ENCODE measurements around the gene CCL4L2. TPM values are rescaled to one million over a fixed set of nuclear protein-coding genes. Genes with fewer than 3 reads are reported as not detected.
"Not testable (repeated sequence)": the region's sequence is repeated elsewhere in the genome, so short reads cannot be mapped to it uniquely, and the experiment has no call there.

The CCL4L2 gene
- total RNA-seq, 2 donors from 2014 or later, result not detected

DNA sequence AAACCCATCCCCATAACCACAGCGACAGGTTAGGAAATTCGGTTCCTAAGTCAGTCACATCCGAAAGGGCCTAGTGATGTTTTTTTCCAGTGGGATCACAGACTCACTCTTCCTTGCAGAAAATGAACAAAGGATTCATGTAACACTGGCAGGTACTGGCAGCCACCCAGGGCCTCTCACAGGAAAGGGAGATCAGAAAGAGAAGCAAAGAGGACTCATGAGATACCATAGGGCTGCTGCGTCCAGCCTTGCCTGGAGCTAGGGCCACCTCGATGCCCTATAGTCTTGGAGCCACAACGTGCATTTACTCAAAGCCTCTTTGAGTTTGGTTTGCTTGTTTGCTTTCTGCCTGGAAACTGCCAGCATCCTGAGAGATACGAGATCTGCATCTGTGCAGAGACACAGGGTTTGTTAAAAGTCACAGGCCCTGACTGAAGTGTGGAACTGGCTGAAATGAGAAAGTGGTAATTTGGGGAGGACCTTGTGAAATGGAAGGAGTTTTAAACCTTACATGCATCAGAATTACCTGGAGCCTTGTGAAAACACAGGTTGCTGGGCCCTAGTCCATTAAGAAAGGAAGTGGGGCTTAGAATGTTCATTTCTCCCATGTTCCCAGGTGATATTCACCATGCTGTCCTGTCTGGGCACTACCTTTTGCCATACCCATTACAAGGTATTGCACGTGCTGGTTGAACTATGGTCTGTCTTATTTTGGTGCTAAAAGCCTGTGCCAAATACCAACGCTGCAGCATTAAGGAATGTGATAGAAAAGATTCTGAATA lies 20.1 kb upstream of the CCL4L2 start:
- not testable (repeated sequence) for H3K27me3 Mint-ChIP-seq (ENCODE audit: insufficient read depth); H3K9me3 Mint-ChIP-seq; H3K4me1 ChIP-seq (ENCODE audit: control insufficient read depth, insufficient read depth, low read length); H3K27ac Mint-ChIP-seq; H3K36me3 ChIP-seq (ENCODE audit: control insufficient read depth, insufficient read depth, low read length); H3K36me3 Mint-ChIP-seq (ENCODE audit: low read depth); H3K4me3 Mint-ChIP-seq; H3K4me1 Mint-ChIP-seq; H3K4me3 ChIP-seq (ENCODE audit: low read length); H3K9ac ChIP-seq (ENCODE audit: extremely low read depth, low read length, poor library complexity, severe bottlenecking); H3K27me3 ChIP-seq (ENCODE audit: control insufficient read depth, insufficient read depth, low read length, poor library complexity, severe bottlenecking); H3K9me3 ChIP-seq (ENCODE audit: control insufficient read depth, low read length); H3K27ac ChIP-seq (ENCODE audit: low read depth, low read length)
- DNase-seq, result peak; percentile 47
- WGBS, 2 experiments (ENCODE audit: insufficient coverage in 1 of 2, insufficient read length in 1 of 2), result 87 to 92% methylated on average over 2 to 8 of the region's 9 CpGs

DNA sequence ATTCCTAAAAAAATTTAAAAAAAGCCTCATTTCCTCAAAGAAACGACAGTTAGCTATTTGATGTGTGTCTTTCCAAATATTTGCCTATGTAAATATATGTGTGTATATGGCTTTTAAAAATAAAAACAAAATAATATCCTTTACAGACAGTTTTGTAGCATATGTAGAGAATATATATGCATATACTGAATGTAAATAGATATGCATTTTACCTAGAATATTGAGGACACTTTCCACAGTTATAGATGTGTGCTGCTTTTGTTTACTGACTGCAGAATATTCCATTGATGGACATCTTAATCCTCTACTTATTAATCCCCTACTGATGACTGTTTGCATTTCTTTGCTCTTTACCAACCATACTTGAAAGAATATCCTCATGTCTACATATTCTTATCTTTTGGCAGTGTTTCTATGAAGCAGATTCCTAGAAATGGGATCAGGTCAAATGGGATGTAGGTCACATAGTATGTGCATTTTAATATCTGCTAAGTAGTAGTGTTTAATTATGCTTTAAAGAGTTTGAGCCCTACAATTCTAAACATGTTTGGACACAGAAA lies 17.6 kb upstream of the CCL4L2 start:
- Histone ChIP-seq H3K36me3 (ENCODE audit: control insufficient read depth, insufficient read depth, low read length) (no peaks in the 10 kb centered on the region), H3K27me3 (ENCODE audit: control insufficient read depth, insufficient read depth, low read length, poor library complexity, severe bottlenecking) (no peaks in the 10 kb centered on the region), H3K9me3 (ENCODE audit: control insufficient read depth, low read length) (no peaks in the 10 kb centered on the region), H3K27ac (ENCODE audit: low read depth, low read length) (no peak overlapping the region), H3K9ac (ENCODE audit: extremely low read depth, low read length, poor library complexity, severe bottlenecking) (no peak overlapping the region), H3K4me1 (ENCODE audit: control insufficient read depth, insufficient read depth, low read length) (no peaks in the 10 kb centered on the region), H3K4me3 (ENCODE audit: low read length) (no peak overlapping the region)
- Mint-ChIP-seq H3K27ac (no peak overlapping the region), H3K4me3 (no peak overlapping the region), H3K9me3 (no peaks in the 10 kb centered on the region), H3K4me1 (peaks cover 8% of the 10 kb centered on the region), H3K27me3 (ENCODE audit: insufficient read depth) (peaks cover 4% of the 10 kb centered on the region), H3K36me3 (ENCODE audit: low read depth) (no peaks in the 10 kb centered on the region)
- DNase-seq, result no peak
- WGBS, 2 experiments (ENCODE audit: insufficient coverage in 1 of 2, insufficient read length in 1 of 2), result no CpG with 5 or more reads among the region's 1 CpG
- TF ChIP-seq, protein P1, sequence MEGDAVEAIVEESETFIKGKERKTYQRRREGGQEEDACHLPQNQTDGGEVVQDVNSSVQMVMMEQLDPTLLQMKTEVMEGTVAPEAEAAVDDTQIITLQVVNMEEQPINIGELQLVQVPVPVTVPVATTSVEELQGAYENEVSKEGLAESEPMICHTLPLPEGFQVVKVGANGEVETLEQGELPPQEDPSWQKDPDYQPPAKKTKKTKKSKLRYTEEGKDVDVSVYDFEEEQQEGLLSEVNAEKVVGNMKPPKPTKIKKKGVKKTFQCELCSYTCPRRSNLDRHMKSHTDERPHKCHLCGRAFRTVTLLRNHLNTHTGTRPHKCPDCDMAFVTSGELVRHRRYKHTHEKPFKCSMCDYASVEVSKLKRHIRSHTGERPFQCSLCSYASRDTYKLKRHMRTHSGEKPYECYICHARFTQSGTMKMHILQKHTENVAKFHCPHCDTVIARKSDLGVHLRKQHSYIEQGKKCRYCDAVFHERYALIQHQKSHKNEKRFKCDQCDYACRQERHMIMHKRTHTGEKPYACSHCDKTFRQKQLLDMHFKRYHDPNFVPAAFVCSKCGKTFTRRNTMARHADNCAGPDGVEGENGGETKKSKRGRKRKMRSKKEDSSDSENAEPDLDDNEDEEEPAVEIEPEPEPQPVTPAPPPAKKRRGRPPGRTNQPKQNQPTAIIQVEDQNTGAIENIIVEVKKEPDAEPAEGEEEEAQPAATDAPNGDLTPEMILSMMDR (conservative IDR thresholded peaks at IDR 0.05), result no peak

DNA sequence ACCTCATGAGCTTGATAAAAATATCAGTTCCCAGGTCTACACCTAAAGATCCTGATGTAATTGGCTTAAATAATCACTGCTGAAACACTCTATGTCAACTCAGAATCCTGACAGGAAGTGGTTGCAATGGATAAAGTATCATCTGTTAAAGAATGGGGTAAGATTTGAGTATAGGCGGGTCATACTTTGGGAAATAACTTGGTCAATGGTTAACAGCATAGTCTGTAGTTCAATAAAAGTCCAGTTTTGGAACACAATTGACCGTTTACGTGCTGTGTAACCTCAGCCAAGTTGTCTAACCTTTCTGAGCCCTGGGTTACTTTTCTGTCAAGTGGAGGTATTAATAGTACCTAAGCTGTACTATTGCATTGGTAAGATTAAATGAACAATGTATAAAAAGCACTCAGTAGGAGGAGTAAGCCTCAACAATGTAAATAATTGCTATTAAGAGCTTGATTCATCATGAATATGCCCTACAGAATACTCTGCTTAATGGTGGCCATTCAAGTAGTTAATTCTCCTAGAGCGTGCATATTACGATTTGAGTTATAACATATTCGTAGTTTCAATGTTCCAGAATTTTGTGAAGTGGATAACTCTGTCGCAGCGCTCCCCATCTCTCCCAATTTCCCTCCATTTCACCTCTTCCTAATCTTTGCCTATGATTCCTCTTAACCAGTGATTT lies 16.6 kb upstream of the CCL4L2 start:
- not testable (repeated sequence) for H3K27me3 Mint-ChIP-seq (ENCODE audit: insufficient read depth); H3K36me3 ChIP-seq (ENCODE audit: control insufficient read depth, insufficient read depth, low read length); H3K27ac Mint-ChIP-seq; H3K9me3 ChIP-seq (ENCODE audit: control insufficient read depth, low read length); H3K4me1 ChIP-seq (ENCODE audit: control insufficient read depth, insufficient read depth, low read length); H3K27me3 ChIP-seq (ENCODE audit: control insufficient read depth, insufficient read depth, low read length, poor library complexity, severe bottlenecking); DNase-seq; H3K9me3 Mint-ChIP-seq; H3K4me3 ChIP-seq (ENCODE audit: low read length); H3K27ac ChIP-seq (ENCODE audit: low read depth, low read length); H3K9ac ChIP-seq (ENCODE audit: extremely low read depth, low read length, poor library complexity, severe bottlenecking); H3K4me3 Mint-ChIP-seq; H3K36me3 Mint-ChIP-seq (ENCODE audit: low read depth)
- H3K4me1 Mint-ChIP-seq, result peaks cover 11% of the 10 kb centered on the region
- 95 to 100% methylated on average over 5 of the region's 8 CpGs for WGBS, 2 experiments (ENCODE audit: insufficient coverage in 1 of 2, insufficient read length in 1 of 2)

DNA sequence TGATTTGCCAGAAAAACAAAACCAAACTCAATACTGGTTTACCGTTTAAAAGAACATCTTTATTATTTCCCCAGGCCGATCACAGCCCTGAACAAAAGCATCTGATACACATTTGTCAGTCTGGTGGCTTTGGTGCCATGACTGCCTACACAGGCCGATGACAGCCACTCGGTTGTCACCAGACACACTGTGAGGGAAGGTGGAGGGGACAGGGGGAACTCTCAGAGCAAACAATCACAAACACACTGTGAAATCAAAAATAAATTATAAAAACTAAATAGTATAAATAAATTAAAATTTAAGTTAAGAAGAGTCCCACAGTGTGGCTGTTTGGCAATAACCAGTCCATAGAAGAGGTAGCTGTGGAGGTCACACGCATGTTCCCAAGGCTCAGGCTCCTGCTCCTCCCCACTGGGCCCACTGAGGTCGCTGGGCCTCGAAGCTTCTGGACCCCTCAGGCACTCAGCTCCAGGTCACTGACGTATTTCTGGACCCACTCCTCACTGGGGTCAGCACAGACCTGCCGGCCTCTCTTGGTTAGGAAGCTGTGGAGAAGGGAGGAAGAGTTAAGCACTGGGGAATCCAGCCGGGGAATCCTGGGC lies 15.9 kb upstream of the CCL4L2 start:
- not testable (repeated sequence) for H3K4me3 ChIP-seq (ENCODE audit: low read length); H3K27ac ChIP-seq (ENCODE audit: low read depth, low read length); H3K4me1 ChIP-seq (ENCODE audit: control insufficient read depth, insufficient read depth, low read length); H3K27me3 Mint-ChIP-seq (ENCODE audit: insufficient read depth); H3K9me3 ChIP-seq (ENCODE audit: control insufficient read depth, low read length); H3K4me3 Mint-ChIP-seq; H3K36me3 Mint-ChIP-seq (ENCODE audit: low read depth); H3K9me3 Mint-ChIP-seq; H3K27ac Mint-ChIP-seq; H3K9ac ChIP-seq (ENCODE audit: extremely low read depth, low read length, poor library complexity, severe bottlenecking); H3K27me3 ChIP-seq (ENCODE audit: control insufficient read depth, insufficient read depth, low read length, poor library complexity, severe bottlenecking); DNase-seq; H3K36me3 ChIP-seq (ENCODE audit: control insufficient read depth, insufficient read depth, low read length)
- peaks cover 11% of the 10 kb centered on the region for H3K4me1 Mint-ChIP-seq
- WGBS, 2 experiments (ENCODE audit: insufficient coverage in 1 of 2, insufficient read length in 1 of 2), result 89% methylated on average over 3 to 10 of the region's 10 CpGs

All from endodermal cell (in vitro differentiated cells).